ENCODE results near the gene JDP2. TPM values are rescaled to one million over a fixed set of nuclear protein-coding genes. Genes with fewer than 3 reads are reported as not detected.

JDP2 gene
- total RNA-seq, 1 donor from 2014 or later = 13.1 TPM

- TF ChIP-seq, protein P1, sequence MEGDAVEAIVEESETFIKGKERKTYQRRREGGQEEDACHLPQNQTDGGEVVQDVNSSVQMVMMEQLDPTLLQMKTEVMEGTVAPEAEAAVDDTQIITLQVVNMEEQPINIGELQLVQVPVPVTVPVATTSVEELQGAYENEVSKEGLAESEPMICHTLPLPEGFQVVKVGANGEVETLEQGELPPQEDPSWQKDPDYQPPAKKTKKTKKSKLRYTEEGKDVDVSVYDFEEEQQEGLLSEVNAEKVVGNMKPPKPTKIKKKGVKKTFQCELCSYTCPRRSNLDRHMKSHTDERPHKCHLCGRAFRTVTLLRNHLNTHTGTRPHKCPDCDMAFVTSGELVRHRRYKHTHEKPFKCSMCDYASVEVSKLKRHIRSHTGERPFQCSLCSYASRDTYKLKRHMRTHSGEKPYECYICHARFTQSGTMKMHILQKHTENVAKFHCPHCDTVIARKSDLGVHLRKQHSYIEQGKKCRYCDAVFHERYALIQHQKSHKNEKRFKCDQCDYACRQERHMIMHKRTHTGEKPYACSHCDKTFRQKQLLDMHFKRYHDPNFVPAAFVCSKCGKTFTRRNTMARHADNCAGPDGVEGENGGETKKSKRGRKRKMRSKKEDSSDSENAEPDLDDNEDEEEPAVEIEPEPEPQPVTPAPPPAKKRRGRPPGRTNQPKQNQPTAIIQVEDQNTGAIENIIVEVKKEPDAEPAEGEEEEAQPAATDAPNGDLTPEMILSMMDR (IDR thresholded peaks at IDR 0.05; ENCODE audit: unreplicated experiment) = no peak
- H3K27me3 Mint-ChIP-seq = no peaks in the 10 kb centered on the region
- H3K9me3 Mint-ChIP-seq (ENCODE audit: low read depth) = no peaks in the 10 kb centered on the region
- no peak overlapping the region for H3K4me3 Mint-ChIP-seq (ENCODE audit: low read depth)
- no peak for DNase-seq (ENCODE audit: low spot score, unreplicated experiment)
- H3K4me1 Mint-ChIP-seq (ENCODE audit: low read depth) = no peaks in the 10 kb centered on the region
- no peaks in the 10 kb centered on the region for H3K36me3 Mint-ChIP-seq (ENCODE audit: insufficient read depth)
- H3K27ac Mint-ChIP-seq = no peak overlapping the region
Measured at GRCh38 chr14:75497191-75497590, 69.4 kb downstream of the JDP2 start.

DNA sequence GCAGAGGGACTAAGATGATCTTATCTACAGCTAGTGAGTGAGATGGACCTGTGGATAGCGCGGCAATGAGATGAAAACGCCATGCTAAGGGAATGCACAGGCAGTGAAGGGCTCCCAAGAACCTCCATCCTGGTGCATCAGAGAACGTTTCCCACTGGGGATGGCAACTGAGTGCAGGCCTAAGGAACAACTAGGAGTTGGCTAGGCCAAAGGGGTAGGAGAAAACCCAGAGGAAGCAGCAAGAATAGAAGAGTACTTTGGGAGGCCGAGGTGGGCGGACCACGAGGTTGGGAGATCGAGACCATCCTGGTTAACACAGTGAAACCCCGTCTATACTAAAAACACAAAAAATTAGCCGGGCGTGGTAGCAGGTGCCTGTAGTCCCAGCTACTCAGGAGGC, 69.9 kb downstream of the JDP2 start:
- Mint-ChIP-seq H3K4me1 (ENCODE audit: low read depth) (no peaks in the 10 kb centered on the region), H3K9me3 (ENCODE audit: low read depth) (no peaks in the 10 kb centered on the region), H3K4me3 (ENCODE audit: low read depth) (no peak overlapping the region), H3K27me3 (no peaks in the 10 kb centered on the region), H3K27ac (no peak overlapping the region), H3K36me3 (ENCODE audit: insufficient read depth) (no peaks in the 10 kb centered on the region)
- DNase-seq (ENCODE audit: low spot score, unreplicated experiment) = no peak
- TF ChIP-seq, protein P1 (IDR thresholded peaks at IDR 0.05; ENCODE audit: unreplicated experiment) = no peak

DNA sequence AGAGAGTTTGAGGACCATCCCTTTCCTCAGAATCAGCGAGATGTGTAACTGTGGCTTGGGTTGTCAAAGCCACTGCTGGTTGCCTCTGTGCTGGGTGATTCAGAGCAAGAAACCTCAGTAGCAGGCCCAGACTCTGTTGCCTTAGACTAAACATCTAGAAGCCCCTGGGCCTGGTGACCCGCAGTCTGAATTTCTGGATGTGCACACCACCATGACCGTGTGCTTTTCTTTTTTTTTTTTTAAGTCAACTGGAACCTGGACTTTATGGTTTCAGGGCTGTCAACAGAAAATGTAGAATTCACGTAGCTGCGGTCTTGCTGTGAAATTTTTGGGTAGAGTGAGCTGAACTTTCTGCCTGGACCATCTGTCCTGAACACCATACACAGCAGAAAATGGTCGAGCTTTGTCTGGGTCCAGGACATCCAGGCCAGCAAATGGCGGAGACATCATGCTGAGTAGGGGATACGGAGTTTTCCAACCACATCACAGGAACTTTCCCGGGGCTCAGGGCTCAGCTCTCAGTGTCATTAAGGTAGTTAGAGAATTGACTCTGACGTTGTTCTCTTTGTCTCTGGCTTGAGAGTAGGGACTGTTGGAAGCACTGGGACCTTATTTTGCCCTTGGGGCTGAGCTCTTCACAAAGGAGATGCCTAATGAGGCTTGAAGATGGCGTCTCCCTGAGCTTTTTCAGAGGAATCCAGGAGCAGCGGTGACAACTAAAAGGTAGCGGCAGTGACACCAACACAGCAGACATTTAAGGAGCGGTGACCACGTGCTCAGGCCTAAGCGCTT, 71.5 kb downstream of the JDP2 start:
- H3K4me1 Mint-ChIP-seq (ENCODE audit: low read depth) = no peaks in the 10 kb centered on the region
- no peak overlapping the region for H3K4me3 Mint-ChIP-seq (ENCODE audit: low read depth)
- H3K36me3 Mint-ChIP-seq (ENCODE audit: insufficient read depth) = no peaks in the 10 kb centered on the region
- H3K27ac Mint-ChIP-seq = no peak overlapping the region
- DNase-seq (ENCODE audit: low spot score, unreplicated experiment) = no peak
- TF ChIP-seq, protein P1 (IDR thresholded peaks at IDR 0.05; ENCODE audit: unreplicated experiment) = no peak
- no peaks in the 10 kb centered on the region for H3K9me3 Mint-ChIP-seq (ENCODE audit: low read depth)
- H3K27me3 Mint-ChIP-seq = no peaks in the 10 kb centered on the region

- Mint-ChIP-seq H3K4me3 (ENCODE audit: low read depth) (no peak overlapping the region), H3K4me1 (ENCODE audit: low read depth) (no peaks in the 10 kb centered on the region), H3K36me3 (ENCODE audit: insufficient read depth) (no peaks in the 10 kb centered on the region), H3K9me3 (ENCODE audit: low read depth) (peaks cover 3% of the 10 kb centered on the region), H3K27ac (no peak overlapping the region), H3K27me3 (no peaks in the 10 kb centered on the region)
- DNase-seq (ENCODE audit: low spot score, unreplicated experiment) = no peak
- TF ChIP-seq, protein P1 (IDR thresholded peaks at IDR 0.05; ENCODE audit: unreplicated experiment) = no peak
Measured at GRCh38 chr14:75501080-75501479, 73.3 kb downstream of the JDP2 start.

DNA sequence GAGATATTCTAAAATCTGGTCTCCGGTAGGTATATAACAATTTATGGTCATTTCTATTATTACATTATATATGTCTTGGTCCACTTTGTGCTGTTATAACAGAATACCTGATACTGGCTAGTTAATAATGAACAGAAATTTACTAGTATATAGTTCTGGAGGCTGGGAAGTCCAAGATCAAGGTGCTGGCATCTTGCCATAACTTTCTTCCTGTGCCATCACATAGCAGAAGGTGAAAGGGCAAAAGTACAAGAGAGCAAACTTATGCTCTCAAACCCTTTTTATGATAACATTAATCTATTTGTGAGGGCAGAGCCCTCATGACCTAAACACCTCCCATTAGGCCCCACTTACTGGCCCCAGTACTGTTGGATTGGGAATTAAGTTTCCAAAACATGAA, 76.6 kb downstream of the JDP2 start:
- Mint-ChIP-seq H3K36me3 (ENCODE audit: insufficient read depth) (no peaks in the 10 kb centered on the region), H3K9me3 (ENCODE audit: low read depth) (peaks cover 6% of the 10 kb centered on the region), H3K4me1 (ENCODE audit: low read depth) (peaks cover 3% of the 10 kb centered on the region), H3K27me3 (no peaks in the 10 kb centered on the region), H3K27ac (no peak overlapping the region), H3K4me3 (ENCODE audit: low read depth) (no peak overlapping the region)
- DNase-seq (ENCODE audit: low spot score, unreplicated experiment) = no peak
- TF ChIP-seq, protein P1 (IDR thresholded peaks at IDR 0.05; ENCODE audit: unreplicated experiment) = no peak

All from progenitor cell of endocrine pancreas (in vitro differentiated cells).